RWPE2 (cell line): ENCODE data around the gene RSPH1.

Experiments used
- ATAC-seq: fragments of 200-7000 bp; cut with Tn5 transposase; 3 replicates; pipeline ENCODE4 v1.9.1; 2021; ENCODE audit warnings: low read depth
- DNase-seq: peaks from one replicate; pipeline ENCODE4 v3.0.0-alpha.2; 2020; ENCODE audit warnings: low spot score
- H3K27ac ChIP-seq: fragments of 450-650 bp; 2 replicates; pipeline ENCODE4 v1.5.1; 2017; ENCODE audit warnings: mild to moderate bottlenecking; ENCODE audit not compliant: poor library complexity, severe bottlenecking
- H3K27me3 ChIP-seq: fragments of 250-450 bp; sonication (Bioruptor Pico); 2 replicates; pipeline ENCODE4 v1.5.1; 2021; ENCODE audit warnings: mild to moderate bottlenecking, moderate library complexity; ENCODE audit not compliant: insufficient read depth, poor library complexity, severe bottlenecking
- H3K36me3 ChIP-seq: fragments of 250-450 bp; sonication (Bioruptor Pico); 2 replicates; pipeline ENCODE4 v1.5.1; 2020; ENCODE audit warnings: low read depth, mild to moderate bottlenecking, moderate library complexity
- H3K4me1 ChIP-seq: fragments of 250-450 bp; sonication (Bioruptor Pico); 2 replicates; pipeline ENCODE4 v1.5.1; 2021; ENCODE audit warnings: mild to moderate bottlenecking, moderate library complexity; ENCODE audit not compliant: insufficient read depth, poor library complexity, severe bottlenecking
- H3K4me3 ChIP-seq: fragments of 250-450 bp; sonication (Bioruptor Pico); 2 replicates; pipeline ENCODE4 v1.5.1; 2021; ENCODE audit warnings: mild to moderate bottlenecking, moderate library complexity; ENCODE audit not compliant: severe bottlenecking
- H3K9me3 ChIP-seq: fragments of 250-450 bp; sonication (Bioruptor Pico); 2 replicates; pipeline ENCODE4 v1.5.1; 2021; ENCODE audit warnings: mild to moderate bottlenecking, moderate library complexity; ENCODE audit not compliant: severe bottlenecking
- CTCF ChIP-seq: fragments of 450-650 bp; IDR thresholded peaks from one replicate; pipeline ENCODE4 v1.5.1; 2017; ENCODE audit warnings: mild to moderate bottlenecking, moderate library complexity; ENCODE audit not compliant: poor library complexity, severe bottlenecking

Gene RSPH1

GRCh38 chr21:42507418-42507817 is 11.4 kb upstream of the RSPH1 start:
- DNase-seq (no peak), ATAC-seq (no peak)
- Histone ChIP-seq H3K4me1 (peaks cover 8% of the 10 kb centered on the region), H3K36me3 (no peaks in the 10 kb centered on the region), H3K4me3 (no peak overlapping the region), H3K27ac (no peak overlapping the region), H3K27me3 (no peaks in the 10 kb centered on the region), H3K9me3 (no peaks in the 10 kb centered on the region)
- TF ChIP-seq CTCF: no peak

- H3K36me3 ChIP-seq: no peaks in the 10 kb centered on the region
- DNase-seq: no peak
- H3K27ac ChIP-seq: no peak overlapping the region
- no peak for TF ChIP-seq CTCF
- peaks cover 12% of the 10 kb centered on the region for H3K4me1 ChIP-seq
- H3K9me3 ChIP-seq: no peaks in the 10 kb centered on the region
- ATAC-seq: no peak
- H3K4me3 ChIP-seq: no peak overlapping the region
- no peaks in the 10 kb centered on the region for H3K27me3 ChIP-seq
These were observed 9.2 kb upstream of the RSPH1 start for GRCh38 chr21:42505090-42505726.

- DNase-seq: no peak
- ATAC-seq: no peak
- peaks cover 7% of the 10 kb centered on the region for H3K4me1 ChIP-seq
- no peaks in the 10 kb centered on the region for H3K9me3 ChIP-seq
- no peaks in the 10 kb centered on the region for H3K27me3 ChIP-seq
- TF ChIP-seq CTCF: no peak
- no peaks in the 10 kb centered on the region for H3K36me3 ChIP-seq
- no peak overlapping the region for H3K4me3 ChIP-seq
- no peak overlapping the region for H3K27ac ChIP-seq
These were observed 7.7 kb upstream of the RSPH1 start for GRCh38 chr21:42503711-42504110.

GRCh38 chr21:42500736-42501135 is 4.7 kb upstream of the RSPH1 start:
- no peak for ATAC-seq
- Histone ChIP-seq H3K27ac (no peak overlapping the region), H3K9me3 (no peaks in the 10 kb centered on the region), H3K36me3 (no peaks in the 10 kb centered on the region), H3K27me3 (no peaks in the 10 kb centered on the region), H3K4me3 (no peak overlapping the region), H3K4me1 (peaks cover 4% of the 10 kb centered on the region)
- no peak for TF ChIP-seq CTCF
- no peak for DNase-seq

GRCh38 chr21:42500225-42500624 is 4.2 kb upstream of the RSPH1 start:
- Histone ChIP-seq H3K36me3 (no peaks in the 10 kb centered on the region), H3K9me3 (no peaks in the 10 kb centered on the region), H3K4me1 (peaks cover 6% of the 10 kb centered on the region), H3K27ac (no peak overlapping the region), H3K4me3 (no peak overlapping the region), H3K27me3 (no peaks in the 10 kb centered on the region)
- ATAC-seq (no peak), DNase-seq (no peak)
- no peak for TF ChIP-seq CTCF
